SK-N-SH (cell line): ENCODE measurements around the gene CUX1. TPM values are rescaled to one million over a fixed set of nuclear protein-coding genes. Genes with fewer than 3 reads are reported as not detected.

Experiments used
- CTCF ChIA-PET: fragments of 300-600, 350-600 bp; formaldehyde crosslinking; extraction: SDS; loops from one replicate; lab custom pipeline; 2021; lab: Yijun Ruan, JAX
- POLR2A ChIA-PET: fragments of 350-600 bp; sonication (Branson Sonifier 250); formaldehyde crosslinking; extraction: SDS; loops from one replicate; lab custom pipeline; 2020; ENCODE audit warnings: antibody characterized with exemption, inconsistent platforms; lab: Yijun Ruan, JAX
- DNase-seq: peaks from one replicate; pipeline ENCODE4 v3.0.0; 2012
- H2AFZ ChIP-seq: fragments of 200-600 bp; sonication (generic); 2 replicates; pipeline ENCODE4 v1.8.1; 2016; ENCODE audit warnings: antibody characterized with exemption, mild to moderate bottlenecking, low read depth
- H3F3A ChIP-seq: fragments of 200-600 bp; sonication (generic); replicated peaks from 2 replicates; pipeline ENCODE3; 2016; ENCODE audit warnings: antibody characterized with exemption, mild to moderate bottlenecking; ENCODE audit not compliant: insufficient read depth
- H3K27ac ChIP-seq, 2 experiments: fragments of 200-500 bp in 1 of 2; fragments of 200-600 bp in 1 of 2; sonication (Bioruptor generic) in 1 of 2; sonication (generic), shearing (Covaris generic) in 1 of 2; 2 replicates each; pipeline versions ENCODE4 v1.5.1 to v1.6.1; 2014 to 2016; ENCODE audit warnings: low read depth in 2 of 2, inconsistent platforms in 1 of 2, low read length in 1 of 2, mild to moderate bottlenecking in 1 of 2, mixed read lengths in 1 of 2
- H3K27me3 ChIP-seq: fragments of 200-600 bp; sonication (generic), shearing (Covaris generic); 2 replicates; pipeline ENCODE4 v1.6.1; 2016; ENCODE audit warnings: mixed run types; ENCODE audit not compliant: insufficient read depth
- H3K36me3 ChIP-seq, 2 experiments: fragments of 200-500 bp in 1 of 2; fragments of 200-600 bp in 1 of 2; sonication (Bioruptor generic) in 1 of 2; sonication (generic) in 1 of 2; replicated peaks in 1 of 2; 2 replicates each; pipeline versions ENCODE3 to v1.5.1; 2014 to 2016; ENCODE audit warnings: low read length in 1 of 2, mild to moderate bottlenecking in 1 of 2; ENCODE audit not compliant: insufficient read depth in 2 of 2, control insufficient read depth in 1 of 2
- H3K4me1 ChIP-seq, 2 experiments: fragments of 200-500 bp in 1 of 2; fragments of 200-600 bp in 1 of 2; sonication (Bioruptor generic) in 1 of 2; sonication (generic), shearing (Covaris generic) in 1 of 2; 2 replicates each; pipeline versions ENCODE4 v1.5.1 to v1.6.1; 2014 to 2016; ENCODE audit warnings: low read depth in 1 of 2, low read length in 1 of 2, mixed run types in 1 of 2; ENCODE audit not compliant: insufficient read depth in 2 of 2, control insufficient read depth in 1 of 2
- H3K4me2 ChIP-seq: fragments of 200-600 bp; sonication (generic), shearing (Covaris generic); 2 replicates; pipeline ENCODE4 v1.6.1; 2017; ENCODE audit warnings: mixed run types
- H3K4me3 ChIP-seq, 2 experiments: fragments of 200-500 bp in 1 of 2; fragments of 200-600 bp in 1 of 2; sonication (Bioruptor generic) in 1 of 2; sonication (generic), shearing (Covaris generic) in 1 of 2; 2 replicates each; pipeline versions ENCODE4 v1.5.1 to v1.8.1; 2014 to 2016; ENCODE audit warnings: low read depth in 2 of 2, inconsistent platforms in 1 of 2, low read length in 1 of 2, mild to moderate bottlenecking in 1 of 2, mixed read lengths in 1 of 2, moderate library complexity in 1 of 2
- H3K79me2 ChIP-seq: fragments of 200-600 bp; sonication (generic); 2 replicates; pipeline ENCODE4 v1.8.1; 2017; ENCODE audit warnings: mild to moderate bottlenecking; ENCODE audit not compliant: insufficient read depth
- H3K9ac ChIP-seq: fragments of 200-600 bp; sonication (generic); 2 replicates; pipeline ENCODE4 v1.6.1; 2017; ENCODE audit warnings: mixed run types
- H3K9me2 ChIP-seq: fragments of 200-600 bp; sonication (generic); 2 replicates; pipeline ENCODE4 v1.6.1; 2017; ENCODE audit warnings: mixed run types
- H3K9me3 ChIP-seq: fragments of 200-600 bp; sonication (generic); 2 replicates; pipeline ENCODE4 v1.6.1; 2017; ENCODE audit warnings: mixed run types, mild to moderate bottlenecking, moderate library complexity
- H4K20me1 ChIP-seq: fragments of 200-600 bp; sonication (generic); 2 replicates; pipeline ENCODE4 v1.6.1; 2017; ENCODE audit warnings: mild to moderate bottlenecking, mixed run types; ENCODE audit not compliant: insufficient read depth
- ELF1 ChIP-seq: IDR thresholded peaks from 2 replicates; pipeline ENCODE4 v1.4.0; 2012
- EZH2phosphoT487 ChIP-seq: fragments of 200-600 bp; sonication (generic); IDR thresholded peaks from 2 replicates; pipeline ENCODE4 v1.6.1; 2017; ENCODE audit warnings: low read depth, mixed run types, mild to moderate bottlenecking, antibody characterized with exemption, moderate library complexity, borderline replicate concordance
- FOXM1 ChIP-seq: IDR thresholded peaks from 2 replicates; pipeline ENCODE4 v1.4.0; 2012; ENCODE audit warnings: low read depth, mild to moderate bottlenecking
- GATA2 ChIP-seq: sonication (generic); formaldehyde crosslinking; IDR thresholded peaks from 2 replicates; pipeline ENCODE4 v1.5.0; 2020; ENCODE audit warnings: mild to moderate bottlenecking, missing genetic modification reagents
- MAX ChIP-seq: IDR thresholded peaks from 2 replicates; pipeline ENCODE4 v1.4.0; 2012; ENCODE audit warnings: low read depth
- MEF2A ChIP-seq: IDR thresholded peaks from 2 replicates; pipeline ENCODE4 v1.4.0; 2012; ENCODE audit warnings: low read depth, borderline replicate concordance
- MXI1 ChIP-seq: IDR thresholded peaks from 2 replicates; pipeline ENCODE4 v1.6.1; 2012; ENCODE audit warnings: mild to moderate bottlenecking, low read depth, low read length, improper control_type of control experiment
- NFIC ChIP-seq: IDR thresholded peaks from 2 replicates; pipeline ENCODE4 v1.4.0; 2012; ENCODE audit warnings: borderline replicate concordance
- NRF1 ChIP-seq: IDR thresholded peaks from 2 replicates; pipeline ENCODE4 v1.6.1; 2012; ENCODE audit warnings: low read depth, mild to moderate bottlenecking, low read length
- PBX3 ChIP-seq: IDR thresholded peaks from 2 replicates; pipeline ENCODE4; 2012
- POLR2AphosphoS5 ChIP-seq: IDR thresholded peaks from 2 replicates; pipeline ENCODE4 v1.6.1; 2012; ENCODE audit warnings: low read depth, low read length
- RAD21 ChIP-seq: IDR thresholded peaks from 2 replicates; pipeline ENCODE4 v1.6.1; 2012; ENCODE audit warnings: mild to moderate bottlenecking, low read length
- RCOR1 ChIP-seq: fragments of 150-350 bp; IDR thresholded peaks from 2 replicates; pipeline ENCODE4 v1.6.1; 2017; ENCODE audit warnings: antibody characterized with exemption, low read length
- REST ChIP-seq: IDR thresholded peaks from 2 replicates; pipeline ENCODE4 v1.6.1; 2012; ENCODE audit warnings: mild to moderate bottlenecking, low read depth, low read length, moderate library complexity
- SIN3A ChIP-seq: IDR thresholded peaks from 2 replicates; pipeline ENCODE4 v1.6.1; 2012; ENCODE audit warnings: low read depth, mild to moderate bottlenecking, low read length, moderate library complexity, borderline replicate concordance
- TCF12 ChIP-seq: IDR thresholded peaks from 2 replicates; pipeline ENCODE4 v1.4.0; 2012
- TEAD4 ChIP-seq: IDR thresholded peaks from 2 replicates; pipeline ENCODE4 v1.4.0; 2012; ENCODE audit warnings: mild to moderate bottlenecking, borderline replicate concordance; ENCODE audit not compliant: insufficient read depth
- USF1 ChIP-seq: IDR thresholded peaks from 2 replicates; pipeline ENCODE4 v1.4.0; 2012; ENCODE audit warnings: low read depth, borderline replicate concordance
- YY1 ChIP-seq: IDR thresholded peaks from 2 replicates; pipeline ENCODE4 v1.4.0; 2012; ENCODE audit warnings: low read depth, mild to moderate bottlenecking
- ZBTB33 ChIP-seq: IDR thresholded peaks from 2 replicates; pipeline ENCODE4 v1.4.0; 2012; ENCODE audit warnings: low read depth, borderline replicate concordance
- WGBS: methylation state at CpG from one replicate; pipeline ENCODE4 v1.1.6; 2017; ENCODE audit warnings: low lambda C conversion rate; 5-methylcytosine and 5-hydroxymethylcytosine counted together
- polyA plus RNA-seq, 3 experiments: library from polyadenylated mRNA; depleted of rRNA; stranded (reverse); fragments of >200 nt; gene quantifications; 2 replicates each; pipeline ENCODE4 v1.2.3, GENCODE V29; 2012

Gene CUX1
- polyA plus RNA-seq, 1 of the 3 experiments (the other 2 are of a cell fraction): 68.6 TPM

DNA sequence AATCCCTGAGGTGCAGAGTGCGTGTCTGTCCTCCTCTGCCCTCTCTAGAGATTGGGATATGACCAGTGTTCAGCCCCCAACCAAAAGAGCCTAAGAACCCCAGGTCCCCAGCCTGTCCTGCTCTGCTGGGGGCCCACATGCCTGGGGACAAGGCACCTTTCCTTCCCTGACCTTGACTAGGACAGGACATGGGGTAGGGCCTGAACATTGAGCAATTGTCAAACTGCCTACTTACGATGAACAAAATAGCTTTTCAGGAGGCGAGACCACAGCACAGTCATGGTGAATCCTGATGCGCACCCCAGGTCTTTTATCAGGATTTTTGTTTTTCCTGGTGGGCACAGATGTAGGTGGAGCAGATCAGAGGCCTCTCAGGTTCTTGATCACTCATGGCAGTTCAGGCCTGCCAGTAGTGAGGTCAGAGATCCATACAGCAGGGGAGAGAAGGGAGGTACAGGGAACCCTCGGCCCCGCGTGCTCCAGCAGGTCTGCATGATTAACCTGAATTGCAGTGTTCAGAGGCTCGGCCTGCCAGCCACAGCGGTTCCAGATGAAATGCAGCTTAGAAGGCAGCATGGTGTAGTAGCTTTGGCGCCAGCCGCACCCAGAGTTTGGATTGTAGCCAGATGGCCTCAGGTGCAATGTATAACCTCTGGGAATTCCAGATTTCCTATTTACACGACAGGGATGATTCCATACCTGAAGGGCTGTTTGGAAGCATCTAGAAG lies 191.3 kb downstream of the CUX1 start (continued):
- no peak for TF ChIP-seq REST
- no peak for TF ChIP-seq TEAD4
- no peak for TF ChIP-seq FOXM1

DNA sequence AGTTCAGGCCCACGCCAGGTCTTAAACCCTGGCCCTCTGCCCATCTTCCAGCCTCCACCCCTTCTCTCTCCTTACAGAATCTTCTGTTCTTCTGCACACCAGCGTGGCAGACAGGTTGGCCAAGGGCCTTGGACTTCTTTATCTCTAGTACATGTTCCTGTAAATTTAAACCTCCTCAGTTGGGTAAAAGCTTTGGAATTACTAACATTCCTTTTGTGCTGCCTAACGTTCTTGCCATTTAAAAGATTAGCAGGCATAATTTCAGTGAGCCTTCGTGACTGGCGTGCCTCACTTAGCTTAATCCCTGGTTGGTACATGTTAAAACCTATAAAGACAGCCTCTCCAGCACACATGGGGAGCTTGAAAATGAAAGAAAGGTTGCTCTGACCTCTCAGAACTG lies 192.2 kb downstream of the CUX1 start:
- H3K4me3 ChIP-seq: no peak overlapping the region
- H4K20me1 ChIP-seq: no peaks in the 10 kb centered on the region
- no peaks in the 10 kb centered on the region for H3F3A ChIP-seq
- peaks cover 7 to 8% of the 10 kb centered on the region in 2 experiments; a peak in 2 of 4 replicates for H3K4me1 ChIP-seq
- WGBS: 76% methylated on average over 5 of the region's 5 CpGs
- no peak overlapping the region for H3K27ac ChIP-seq
- H3K4me2 ChIP-seq: no peak overlapping the region
- H3K27me3 ChIP-seq: no peaks in the 10 kb centered on the region
- no peak for DNase-seq
- ChIA-PET CTCF (no interaction called here), POLR2A (no interaction called here)
- no peaks in the 10 kb centered on the region for H3K36me3 ChIP-seq
- no peaks in the 10 kb centered on the region for H3K9me3 ChIP-seq
- no peak overlapping the region for H3K9ac ChIP-seq
- H2AFZ ChIP-seq: no peak overlapping the region
- H3K79me2 ChIP-seq: peaks cover 20% of the 10 kb centered on the region
- no peak for TF ChIP-seq SIN3A
- TF ChIP-seq ZBTB33: no peak
- TF ChIP-seq EZH2phosphoT487: no peak
- TF ChIP-seq GATA2 (CRISPR knock-in tag): no peak
- TF ChIP-seq TCF12: no peak
- no peak for TF ChIP-seq RCOR1
- TF ChIP-seq NRF1: no peak
- TF ChIP-seq MEF2A: no peak
- TF ChIP-seq RAD21: no peak
- TF ChIP-seq PBX3: no peak
- TF ChIP-seq ELF1: no peak
- TF ChIP-seq NFIC: no peak
- TF ChIP-seq YY1: no peak
- no peak for TF ChIP-seq MAX
- no peak for TF ChIP-seq USF1
- TF ChIP-seq MXI1: no peak
- no peak for TF ChIP-seq FOXM1
- no peak for TF ChIP-seq POLR2AphosphoS5
- no peak for TF ChIP-seq TEAD4
- no peaks in the 10 kb centered on the region for H3K9me2 ChIP-seq
